HG03571 (cell line): Measurements from ENCODE around the gene NAB1.

Experiments
- ATAC-seq: cut with Tn5 transposase; IDR thresholded peaks from one replicate; pipeline ENCODE4 v1.9.1; 2021; ENCODE audit not compliant: unreplicated experiment

Gene NAB1

DNA sequence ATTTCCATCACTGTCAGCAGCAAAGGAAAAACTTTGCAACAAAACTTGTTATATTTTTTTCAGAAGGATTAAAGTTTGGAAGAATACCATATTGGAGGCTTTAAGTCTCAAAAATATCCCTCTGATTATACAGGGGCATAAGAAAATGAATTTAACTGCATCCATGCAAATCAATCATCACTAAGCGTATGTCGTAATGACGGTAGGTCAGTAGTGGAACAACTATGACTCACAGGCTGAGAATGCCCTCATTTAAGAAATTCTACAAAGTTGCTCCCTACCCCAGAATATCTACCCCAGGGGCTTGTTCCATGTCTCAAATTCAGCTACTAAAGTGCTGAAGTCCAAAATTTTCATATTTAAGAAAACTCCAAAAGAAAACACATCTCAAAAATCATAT lies 12.5 kb upstream of the NAB1 start:
- ATAC-seq: no peak

- ATAC-seq: no peak
These were observed 11.6 kb upstream of the NAB1 start for GRCh38 chr2:190637281-190637734.

DNA sequence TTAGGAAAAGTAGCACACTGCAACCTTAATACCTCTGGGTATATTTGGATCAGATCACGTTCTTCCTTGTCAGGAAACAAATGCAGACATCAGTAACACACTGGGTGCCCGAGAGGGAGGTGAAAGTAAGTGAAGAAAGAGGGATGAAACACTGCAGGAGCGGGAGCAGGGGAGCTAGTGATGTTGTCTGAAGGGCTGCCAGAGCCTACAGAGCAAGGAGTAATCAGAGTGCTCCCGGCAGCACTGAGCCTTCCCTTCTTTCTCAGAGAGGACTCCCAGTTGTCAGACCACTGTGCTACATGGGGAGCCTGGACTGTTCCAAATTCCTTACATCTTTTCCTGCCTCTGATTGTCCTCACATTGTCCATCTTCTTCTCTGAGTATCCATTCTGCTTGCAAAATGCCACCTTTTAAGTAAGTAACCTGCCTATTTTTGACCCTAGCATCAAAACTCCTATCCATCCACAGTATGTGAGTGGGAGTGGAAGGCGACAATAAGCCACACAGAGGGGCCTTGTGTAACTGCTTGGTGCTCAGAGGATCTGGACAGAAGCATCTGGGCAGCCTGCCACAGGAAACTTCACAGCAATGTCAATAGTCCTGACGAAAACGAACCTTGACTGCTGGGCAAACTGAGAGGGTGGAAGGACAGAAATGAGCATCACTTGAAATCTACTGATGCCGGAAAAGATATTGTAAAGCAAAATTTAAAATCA lies 10.8 kb upstream of the NAB1 start:
- no peak for ATAC-seq

DNA sequence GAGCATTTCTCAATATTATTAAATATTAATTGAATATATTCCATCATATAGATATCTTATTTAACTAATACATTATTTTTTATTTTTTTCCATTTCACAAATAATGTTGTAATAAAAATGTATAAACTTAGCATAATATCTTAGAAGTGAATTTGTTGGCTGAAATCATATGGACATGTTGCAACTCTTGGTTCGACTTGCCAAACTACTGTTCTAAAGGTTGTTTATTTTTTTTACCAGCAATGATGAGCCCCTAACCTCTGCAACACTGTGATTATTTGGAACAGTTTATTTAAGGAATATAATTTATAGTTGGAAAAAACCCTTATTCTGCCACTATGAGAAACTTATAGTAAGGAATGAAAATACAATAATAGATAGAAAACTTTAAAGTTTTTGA lies 8.8 kb upstream of the NAB1 start:
- no peak for ATAC-seq

DNA sequence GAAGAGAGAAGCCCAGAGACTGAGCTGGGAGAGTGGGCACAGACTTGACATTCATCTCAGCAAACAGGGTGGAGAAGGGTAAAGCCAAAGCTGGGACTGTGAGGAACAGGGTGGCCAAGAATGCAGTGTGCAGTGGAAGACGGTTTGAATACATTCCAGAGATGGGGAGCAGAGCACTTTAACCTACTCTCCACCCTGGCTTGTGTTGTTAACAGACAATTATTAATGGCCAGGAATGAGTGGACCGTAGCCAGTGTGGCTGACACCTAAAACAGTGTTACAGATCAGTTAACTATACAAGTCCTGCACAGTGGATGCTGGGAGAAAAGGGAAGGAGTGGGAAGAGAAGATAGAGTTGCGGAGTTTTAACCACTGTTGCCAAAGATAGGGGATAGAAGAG lies 7.4 kb upstream of the NAB1 start:
- ATAC-seq: no peak

DNA sequence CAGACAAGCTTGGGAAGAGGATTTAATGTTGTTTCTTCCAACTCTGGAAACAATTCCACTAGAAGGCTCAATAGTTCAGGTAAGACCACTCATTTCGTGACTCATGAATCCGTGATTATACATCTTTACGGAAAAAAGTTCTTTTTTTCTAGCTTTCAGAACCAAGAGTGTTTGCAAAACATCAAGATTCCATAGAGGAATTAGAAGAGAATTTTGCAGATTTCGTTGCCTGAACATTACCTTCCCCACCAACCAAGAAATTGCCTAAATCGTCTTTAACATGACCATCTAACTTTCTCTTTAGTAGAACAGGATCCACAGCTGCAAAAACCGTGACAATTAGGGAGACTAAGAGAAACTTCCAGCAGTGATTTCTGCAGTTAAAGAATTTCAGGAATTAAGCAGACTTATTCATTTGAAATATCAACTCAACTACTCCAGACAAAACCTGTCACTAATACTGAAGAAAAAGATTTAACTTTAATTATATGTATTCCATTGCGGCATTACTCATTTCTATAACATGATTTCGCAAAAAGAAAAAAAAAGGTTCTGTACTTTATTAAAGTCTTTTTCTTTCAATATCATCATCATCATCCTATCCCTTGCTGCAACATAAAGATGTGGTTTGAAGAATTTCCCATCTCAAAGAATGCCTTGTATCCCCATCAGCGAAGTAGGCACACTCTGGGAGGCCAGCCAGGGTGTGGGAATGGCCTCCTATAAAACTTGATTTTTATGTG lies 1.9 kb upstream of the NAB1 start:
- ATAC-seq: no peak

DNA sequence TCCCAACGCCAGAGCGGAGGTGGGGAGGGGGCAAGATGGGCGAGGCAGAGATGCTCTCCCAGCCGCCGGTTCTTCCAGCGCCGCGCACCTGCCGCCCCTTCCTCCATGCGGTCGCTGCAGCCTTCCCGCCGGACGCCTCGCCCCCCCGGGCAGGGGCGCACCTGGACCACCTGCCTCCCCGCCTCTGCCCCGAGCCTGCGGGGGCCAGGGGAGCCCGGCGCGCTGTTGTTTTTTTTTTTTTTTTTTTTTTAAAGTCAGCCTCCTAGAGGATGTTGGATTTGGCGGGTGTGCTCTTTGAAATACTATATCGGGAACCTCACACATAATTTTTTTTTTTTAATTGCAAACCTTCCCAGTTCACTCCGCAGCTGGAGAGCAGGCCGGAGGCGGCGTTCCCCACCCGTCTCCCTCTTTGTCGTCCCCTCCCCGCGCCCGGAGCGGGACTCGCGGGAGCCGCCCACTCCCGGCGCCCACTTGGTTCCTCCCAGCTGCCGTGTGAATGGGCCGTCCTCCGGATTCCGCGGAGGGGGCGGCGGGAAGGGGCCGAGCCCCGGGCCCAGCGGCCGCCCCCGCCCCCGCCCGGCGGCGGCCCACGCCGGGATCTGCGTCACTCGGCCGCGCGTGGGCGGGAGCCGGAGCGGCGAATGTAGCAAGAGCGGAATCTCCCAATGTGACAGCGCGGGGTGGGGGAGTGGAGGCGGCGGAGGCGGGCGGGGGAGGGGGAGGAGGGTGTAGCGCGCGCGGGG lies 421 bp upstream of the NAB1 start:
- ATAC-seq: peak; percentile 61

- ATAC-seq: no peak
These were observed 1.0 kb downstream of the NAB1 start for GRCh38 chr2:190649798-190650390.

DNA sequence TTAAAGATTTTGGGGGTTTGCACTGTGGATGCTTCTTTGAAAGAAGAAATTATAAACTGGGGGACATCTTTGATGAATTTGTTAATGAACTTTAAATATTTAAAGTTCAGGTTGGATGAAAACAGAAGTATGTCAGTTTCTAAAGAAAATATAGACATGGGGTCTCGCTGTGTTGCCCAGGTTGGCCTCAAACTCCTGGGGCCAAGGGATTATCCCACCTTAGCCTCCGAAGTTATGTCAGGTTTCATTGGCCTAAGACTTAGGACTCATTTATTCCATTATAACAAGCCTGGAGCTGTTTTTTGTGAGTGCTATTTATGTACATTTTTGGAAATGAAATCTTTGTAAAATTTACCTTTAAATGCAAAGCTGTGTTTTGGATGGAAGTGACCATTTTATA lies 2.5 kb downstream of the NAB1 start:
- no peak for ATAC-seq

GRCh38 chr2:190653231-190653630 lies 4.3 kb downstream of the NAB1 start:
- ATAC-seq: no peak

GRCh38 chr2:190653931-190654330 lies 5.0 kb downstream of the NAB1 start:
- ATAC-seq: no peak

- no peak for ATAC-seq
These were observed 6.2 kb downstream of the NAB1 start for GRCh38 chr2:190655113-190655512.

DNA sequence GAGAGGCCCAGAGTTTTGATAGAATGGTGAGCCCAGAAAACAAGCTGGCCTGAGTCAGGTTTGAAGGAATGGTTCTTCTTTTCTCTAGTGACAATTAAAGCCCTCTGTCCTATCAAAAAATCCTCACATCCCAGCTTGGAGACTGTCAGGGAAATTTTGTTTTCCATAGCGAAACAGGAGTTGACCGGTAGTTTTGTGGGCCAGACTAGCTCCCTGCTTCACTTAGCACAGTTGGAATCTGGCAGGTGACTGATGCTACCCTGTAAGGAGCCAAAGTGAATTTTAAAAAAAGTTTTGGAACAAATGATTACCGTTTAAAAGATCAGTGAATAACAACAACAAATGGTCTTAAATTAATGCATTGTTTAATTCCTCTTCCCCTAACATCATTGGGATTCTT lies 6.7 kb downstream of the NAB1 start:
- no peak for ATAC-seq

DNA sequence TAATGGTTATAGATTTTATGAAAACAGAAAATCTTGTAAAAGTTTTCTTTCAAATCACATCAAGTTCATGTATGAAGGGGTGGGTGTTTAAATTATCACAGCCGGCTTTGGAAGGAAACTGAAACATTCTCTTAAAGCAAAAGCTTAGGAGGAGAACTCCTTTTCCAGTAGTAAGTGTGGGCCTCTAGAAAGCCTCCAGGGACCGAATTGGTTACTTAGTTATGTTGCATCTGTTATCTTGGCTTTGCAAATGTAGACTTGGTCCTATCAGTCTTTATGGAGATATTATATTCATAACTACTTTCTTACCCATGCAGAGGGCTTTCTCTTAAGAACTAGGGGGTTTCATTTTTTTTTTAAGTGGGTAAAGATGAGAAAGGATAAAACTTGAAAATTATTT lies 7.4 kb downstream of the NAB1 start:
- no peak for ATAC-seq

GRCh38 chr2:190657474-190658255 lies 8.8 kb downstream of the NAB1 start:
- no peak for ATAC-seq

DNA sequence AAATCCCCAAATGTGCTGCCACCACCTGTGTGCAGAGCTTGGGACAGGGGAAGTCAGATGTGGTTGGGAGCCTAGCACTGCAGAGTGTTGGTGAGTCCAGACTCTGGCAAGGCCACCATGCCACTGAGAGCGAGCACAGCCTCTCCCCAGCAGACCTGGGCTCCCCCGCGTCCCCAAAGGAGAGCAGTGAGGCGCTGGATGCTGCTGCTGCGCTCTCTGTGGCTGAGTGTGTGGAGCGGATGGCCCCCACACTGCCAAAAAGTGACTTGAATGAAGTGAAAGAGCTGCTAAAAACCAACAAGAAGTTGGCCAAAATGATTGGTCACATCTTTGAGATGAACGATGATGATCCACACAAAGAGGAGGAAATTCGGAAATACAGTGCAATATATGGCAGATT lies 10.7 kb downstream of the NAB1 start:
- ATAC-seq: no peak

GRCh38 chr2:190662754-190663153 lies 13.9 kb downstream of the NAB1 start:
- no peak for ATAC-seq

DNA sequence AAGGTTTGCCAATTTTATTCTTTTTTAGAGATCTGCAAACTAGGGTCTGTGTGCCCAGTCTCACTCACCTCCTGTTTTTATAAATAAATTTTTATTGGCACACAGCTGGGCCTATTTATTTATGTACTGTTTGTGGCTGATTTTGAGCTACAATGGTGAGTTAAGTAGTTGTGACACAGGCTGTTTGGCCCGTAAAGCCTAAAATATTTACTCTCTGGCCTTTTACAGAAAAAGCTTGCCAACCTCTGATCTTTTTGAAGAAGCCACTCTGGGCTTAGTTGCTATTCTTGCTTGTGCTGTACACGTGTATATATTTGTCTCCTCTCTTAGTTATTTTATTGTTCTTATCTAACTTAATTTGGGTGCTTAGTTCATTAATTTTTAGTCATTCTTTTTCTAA lies 14.5 kb downstream of the NAB1 start:
- ATAC-seq: no peak

GRCh38 chr2:190663839-190664238 lies 15.0 kb downstream of the NAB1 start:
- no peak for ATAC-seq

DNA sequence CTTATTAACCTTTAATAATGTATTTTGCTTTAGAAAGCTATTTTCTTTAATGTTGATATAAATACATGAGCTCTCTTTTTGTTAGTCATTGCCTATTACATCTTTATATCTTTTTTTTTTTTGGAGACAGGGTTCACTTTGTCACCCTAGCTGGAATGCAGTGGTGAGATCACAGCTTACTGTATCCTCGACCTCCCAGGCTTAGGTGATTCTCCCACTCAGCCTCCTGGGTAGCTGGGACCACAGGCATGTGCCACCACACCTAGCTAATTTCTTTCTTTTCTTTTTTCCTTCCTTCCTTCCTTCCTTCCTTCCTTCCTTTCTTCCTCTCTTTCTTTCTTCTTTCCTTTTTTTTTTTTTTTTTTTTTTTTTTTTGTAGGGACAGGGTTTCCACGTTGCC lies 15.4 kb downstream of the NAB1 start:
- no peak for ATAC-seq

DNA sequence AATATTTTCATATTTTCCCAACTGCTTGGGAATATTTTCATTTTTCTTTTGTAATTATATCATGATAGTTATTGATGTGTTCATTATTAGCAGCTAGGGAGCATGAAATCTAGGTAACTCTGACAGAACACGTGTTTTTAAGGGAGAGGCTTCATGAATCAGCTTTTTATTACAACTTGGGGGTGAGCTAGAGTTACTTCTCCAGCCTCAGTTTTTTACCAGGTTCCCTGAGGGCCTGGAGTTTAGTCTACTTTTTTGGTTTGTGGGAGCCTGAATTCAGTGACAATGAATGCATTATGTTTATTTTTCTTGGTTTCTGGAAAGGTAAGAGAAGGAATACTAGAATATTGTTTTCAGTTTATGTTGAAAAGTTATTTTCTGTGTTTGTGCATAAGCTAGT lies 18.0 kb downstream of the NAB1 start:
- no peak for ATAC-seq
